Astrocyte (in vitro differentiated cells and primary cell): ENCODE measurements around the gene CDYL. TPM values are rescaled to one million over a fixed set of nuclear protein-coding genes. Genes with fewer than 3 reads are reported as not detected.

Source experiments
- DNase-seq: peaks from one replicate; pipeline ENCODE4 v3.0.0-alpha.2; 2010; ENCODE audit warnings: low read depth
- FAIRE-seq: peaks from 2 replicates; lab custom pipeline; 2011; peaks lifted over from hg19 to GRCh38; lab: Jason Lieb, UNC
- H2AFZ ChIP-seq: 2 replicates; pipeline ENCODE4 v1.6.0; 2012; ENCODE audit warnings: low read depth, low read length, inconsistent platforms
- H3K27ac ChIP-seq: 2 replicates; pipeline ENCODE4 v1.5.1; 2011; ENCODE audit warnings: low read depth, low read length, inconsistent platforms
- H3K27me3 ChIP-seq: 2 replicates; pipeline ENCODE4 v1.6.0; 2011; ENCODE audit warnings: low read length, inconsistent platforms; ENCODE audit not compliant: insufficient read depth
- H3K36me3 ChIP-seq: 2 replicates; pipeline ENCODE4 v1.5.1; 2011; ENCODE audit warnings: low read length, inconsistent platforms; ENCODE audit not compliant: insufficient read depth
- H3K4me1 ChIP-seq: 2 replicates; pipeline ENCODE4 v1.5.1; 2011; ENCODE audit warnings: low read length, inconsistent platforms; ENCODE audit not compliant: insufficient read depth
- H3K4me2 ChIP-seq: 2 replicates; pipeline ENCODE4 v1.6.0; 2012; ENCODE audit warnings: low read length, inconsistent platforms
- H3K4me3 ChIP-seq: 2 replicates; pipeline ENCODE4 v1.5.1; 2011; ENCODE audit warnings: low read depth, mild to moderate bottlenecking, low read length, inconsistent platforms; ENCODE audit not compliant: insufficient read depth
- H3K79me2 ChIP-seq: 2 replicates; pipeline ENCODE4 v1.6.0; 2012; ENCODE audit warnings: mild to moderate bottlenecking, low read length, inconsistent platforms; ENCODE audit not compliant: insufficient read depth
- H3K9ac ChIP-seq: 2 replicates; pipeline ENCODE4 v1.6.0; 2012; ENCODE audit warnings: mild to moderate bottlenecking, low read length, inconsistent platforms
- H3K9me3 ChIP-seq: 2 replicates; pipeline ENCODE4 v1.5.1; 2012; ENCODE audit warnings: low read depth, mild to moderate bottlenecking, low read length, inconsistent platforms; ENCODE audit not compliant: insufficient read depth
- H4K20me1 ChIP-seq: 2 replicates; pipeline ENCODE4 v1.6.0; 2012; ENCODE audit warnings: low read length, inconsistent platforms; ENCODE audit not compliant: insufficient read depth
- H3K27ac Mint-ChIP-seq: one replicate; pipeline ENCODE4 v1.8.0; 2021; ENCODE audit warnings: mild to moderate bottlenecking, mixed read lengths; ENCODE audit not compliant: unreplicated experiment
- H3K27me3 Mint-ChIP-seq: one replicate; pipeline ENCODE4 v1.8.0; 2021; ENCODE audit warnings: low read depth, mixed read lengths; ENCODE audit not compliant: unreplicated experiment
- H3K36me3 Mint-ChIP-seq: one replicate; pipeline ENCODE4 v1.8.0; 2021; ENCODE audit warnings: low read depth, mixed read lengths; ENCODE audit not compliant: unreplicated experiment
- H3K4me1 Mint-ChIP-seq: one replicate; pipeline ENCODE4 v1.8.0; 2021; ENCODE audit warnings: low read depth, mixed read lengths; ENCODE audit not compliant: unreplicated experiment
- H3K4me3 Mint-ChIP-seq: one replicate; pipeline ENCODE4 v1.8.0; 2021; ENCODE audit warnings: mild to moderate bottlenecking, moderate library complexity, mixed read lengths; ENCODE audit not compliant: unreplicated experiment
- H3K9me3 Mint-ChIP-seq: one replicate; pipeline ENCODE4 v1.8.0; 2021; ENCODE audit warnings: mild to moderate bottlenecking, mixed read lengths; ENCODE audit not compliant: unreplicated experiment
- EZH2 ChIP-seq: IDR thresholded peaks from 2 replicates; pipeline ENCODE4 v1.6.1; 2012; ENCODE audit warnings: mild to moderate bottlenecking, low read length, inconsistent platforms; ENCODE audit not compliant: insufficient read depth
- total RNA-seq: library from RNA; stranded (reverse); gene quantifications from 2 replicates; pipeline ENCODE4 v1.2.1, GENCODE V29; 2021
- TF ChIP-seq, protein P1 (sequence below): IDR thresholded peaks from 2 replicates; pipeline ENCODE4 v1.5.1; 2011; ENCODE audit warnings: low read depth, mild to moderate bottlenecking, inconsistent platforms, low read length, moderate library complexity; ENCODE audit not compliant: insufficient read depth

The CDYL gene
- total RNA-seq, 1 donor from 2014 or later: 87.1 TPM

DNA sequence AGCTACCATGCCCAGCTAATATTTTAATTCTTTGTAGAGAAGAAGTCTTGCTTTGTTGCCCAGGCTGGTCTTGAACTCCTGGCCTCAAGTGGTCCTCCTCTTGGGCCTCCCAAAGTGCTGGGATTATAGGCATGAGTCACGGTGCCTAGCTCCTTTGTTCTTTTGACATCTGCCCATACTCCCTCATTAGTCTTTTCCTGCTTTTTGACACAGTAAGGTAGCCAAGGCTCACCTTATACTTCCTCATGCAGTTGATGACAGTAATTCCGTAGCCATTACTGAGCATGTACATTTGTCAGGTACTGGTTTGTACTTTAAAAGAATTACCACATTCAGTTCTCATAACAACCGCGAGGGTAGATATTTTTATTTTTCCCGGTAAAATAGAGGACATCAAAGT, 76.7 kb downstream of the CDYL start:
- peaks cover 2% of the 10 kb centered on the region for H3K36me3 Mint-ChIP-seq
- H3K27ac ChIP-seq: no peak overlapping the region
- no peak overlapping the region for H3K4me2 ChIP-seq
- H3K4me3 ChIP-seq: no peak overlapping the region
- no peaks in the 10 kb centered on the region for H3K27me3 ChIP-seq
- H3K4me3 Mint-ChIP-seq: no peak overlapping the region
- H3K36me3 ChIP-seq: no peaks in the 10 kb centered on the region
- H3K4me1 ChIP-seq: peaks cover 10% of the 10 kb centered on the region
- TF ChIP-seq, protein P1, sequence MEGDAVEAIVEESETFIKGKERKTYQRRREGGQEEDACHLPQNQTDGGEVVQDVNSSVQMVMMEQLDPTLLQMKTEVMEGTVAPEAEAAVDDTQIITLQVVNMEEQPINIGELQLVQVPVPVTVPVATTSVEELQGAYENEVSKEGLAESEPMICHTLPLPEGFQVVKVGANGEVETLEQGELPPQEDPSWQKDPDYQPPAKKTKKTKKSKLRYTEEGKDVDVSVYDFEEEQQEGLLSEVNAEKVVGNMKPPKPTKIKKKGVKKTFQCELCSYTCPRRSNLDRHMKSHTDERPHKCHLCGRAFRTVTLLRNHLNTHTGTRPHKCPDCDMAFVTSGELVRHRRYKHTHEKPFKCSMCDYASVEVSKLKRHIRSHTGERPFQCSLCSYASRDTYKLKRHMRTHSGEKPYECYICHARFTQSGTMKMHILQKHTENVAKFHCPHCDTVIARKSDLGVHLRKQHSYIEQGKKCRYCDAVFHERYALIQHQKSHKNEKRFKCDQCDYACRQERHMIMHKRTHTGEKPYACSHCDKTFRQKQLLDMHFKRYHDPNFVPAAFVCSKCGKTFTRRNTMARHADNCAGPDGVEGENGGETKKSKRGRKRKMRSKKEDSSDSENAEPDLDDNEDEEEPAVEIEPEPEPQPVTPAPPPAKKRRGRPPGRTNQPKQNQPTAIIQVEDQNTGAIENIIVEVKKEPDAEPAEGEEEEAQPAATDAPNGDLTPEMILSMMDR: no peak
- TF ChIP-seq EZH2: no peak
- H3K9me3 ChIP-seq: no peaks in the 10 kb centered on the region
- peaks cover 98% of the 10 kb centered on the region for H4K20me1 ChIP-seq
- H3K27me3 Mint-ChIP-seq: no peaks in the 10 kb centered on the region
- no peak for DNase-seq
- H3K9ac ChIP-seq: no peak overlapping the region
- no peak overlapping the region for H2AFZ ChIP-seq
- H3K9me3 Mint-ChIP-seq: no peaks in the 10 kb centered on the region
- peaks cover 43% of the 10 kb centered on the region for H3K4me1 Mint-ChIP-seq
- FAIRE-seq: no peak
- H3K27ac Mint-ChIP-seq: no peak overlapping the region
- peaks cover 71% of the 10 kb centered on the region for H3K79me2 ChIP-seq

DNA sequence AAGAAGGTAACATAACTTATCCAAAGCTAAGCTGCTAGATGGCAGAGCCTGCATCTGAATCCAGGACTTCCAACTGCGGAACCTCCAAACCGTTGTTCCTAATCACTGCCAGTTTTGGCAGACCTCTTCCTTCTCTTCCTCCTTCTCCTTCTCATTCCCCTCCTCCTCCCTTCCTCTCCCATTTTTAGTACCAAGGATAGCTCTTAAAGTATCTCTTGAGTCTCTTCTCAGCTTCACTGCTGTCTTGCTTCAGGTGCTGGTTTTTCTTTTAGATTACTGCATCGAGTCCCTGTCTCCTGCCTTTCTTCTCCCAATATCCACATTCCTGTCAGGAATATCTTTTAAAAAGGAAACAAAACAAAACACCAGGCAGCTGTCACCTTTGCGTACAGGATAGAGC, 77.1 kb downstream of the CDYL start:
- FAIRE-seq (no peak), DNase-seq (no peak)
- Mint-ChIP-seq H3K27me3 (no peaks in the 10 kb centered on the region), H3K36me3 (peaks cover 2% of the 10 kb centered on the region), H3K4me3 (no peak overlapping the region), H3K27ac (no peak overlapping the region), H3K9me3 (no peaks in the 10 kb centered on the region), H3K4me1 (peaks cover 41% of the 10 kb centered on the region)
- Histone ChIP-seq H3K36me3 (no peaks in the 10 kb centered on the region), H3K9me3 (no peaks in the 10 kb centered on the region), H3K79me2 (peaks cover 71% of the 10 kb centered on the region), H3K4me1 (peaks cover 10% of the 10 kb centered on the region), H3K9ac (no peak overlapping the region), H4K20me1 (peaks cover 98% of the 10 kb centered on the region), H3K4me2 (no peak overlapping the region), H3K4me3 (no peak overlapping the region), H3K27ac (no peak overlapping the region), H3K27me3 (no peaks in the 10 kb centered on the region), H2AFZ (no peak overlapping the region)
- no peak for TF ChIP-seq EZH2
- TF ChIP-seq, protein P1: no peak

DNA sequence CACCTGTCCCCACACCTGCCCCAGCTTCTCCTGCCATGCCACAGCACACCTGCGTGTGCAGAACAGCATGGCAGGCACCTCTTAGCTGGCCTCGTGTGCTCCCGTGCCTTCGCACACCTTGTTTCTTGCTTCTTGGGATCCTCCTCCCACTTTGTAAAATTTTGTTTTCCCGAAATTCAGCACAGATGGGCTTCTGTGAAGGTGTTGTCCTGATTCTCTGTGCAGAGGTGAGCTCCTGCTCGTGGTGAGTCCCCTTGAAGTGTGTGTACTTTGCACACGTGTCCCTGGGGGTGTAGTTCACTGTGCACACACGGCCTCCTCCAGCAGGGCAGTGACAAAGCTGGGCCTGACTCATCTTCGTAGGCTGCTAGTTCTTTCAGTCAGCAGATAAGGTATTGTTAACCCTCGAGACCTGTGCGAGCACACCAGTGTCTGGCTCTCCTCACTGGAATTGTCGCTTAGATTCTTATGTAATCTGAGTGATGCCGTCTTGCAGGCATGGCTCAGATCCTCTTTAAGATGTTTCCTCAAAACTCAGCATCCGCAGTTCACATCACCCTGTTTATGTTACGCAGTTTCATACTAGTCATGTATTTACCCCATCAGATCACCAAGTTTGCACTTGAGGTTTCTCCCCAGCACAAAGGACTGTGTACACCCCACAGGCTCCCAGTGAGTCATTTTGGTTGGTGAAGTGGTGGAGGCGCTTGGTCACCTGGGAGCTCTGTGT, 77.7 kb downstream of the CDYL start:
- no peak for FAIRE-seq
- H3K9me3 ChIP-seq: no peaks in the 10 kb centered on the region

More for the DNA sequence above, 77.7 kb downstream of the CDYL start:
- Histone ChIP-seq H3K4me1 (peaks cover 7% of the 10 kb centered on the region), H3K27me3 (no peaks in the 10 kb centered on the region), H3K9ac (no peak overlapping the region), H3K4me3 (no peak overlapping the region), H3K79me2 (peaks cover 73% of the 10 kb centered on the region), H2AFZ (no peak overlapping the region), H4K20me1 (peaks cover 98% of the 10 kb centered on the region), H3K36me3 (no peaks in the 10 kb centered on the region), H3K27ac (no peak overlapping the region), H3K4me2 (no peak overlapping the region)
- Mint-ChIP-seq H3K36me3 (peaks cover 2% of the 10 kb centered on the region), H3K4me3 (no peak overlapping the region), H3K27me3 (no peaks in the 10 kb centered on the region), H3K9me3 (no peaks in the 10 kb centered on the region), H3K4me1 (peaks cover 38% of the 10 kb centered on the region), H3K27ac (no peak overlapping the region)
- TF ChIP-seq EZH2: no peak
- TF ChIP-seq, protein P1: no peak
- DNase-seq: peak; percentile 20
